H9 (cell line): ENCODE data around the gene TYRP1. TPM values are rescaled to one million over a fixed set of nuclear protein-coding genes. Genes with fewer than 3 reads are reported as not detected.

ENCODE experiments used
- DNase-seq: peaks from one replicate; pipeline ENCODE4 v3.0.0-alpha.2; 2017
- H2AFZ ChIP-seq: one replicate; pipeline ENCODE4 v1.6.1; 2013; ENCODE audit warnings: mild to moderate bottlenecking, low read length, control low read depth, moderate library complexity
- H2AK5ac ChIP-seq: 2 replicates; pipeline ENCODE4 v1.6.1; 2013; ENCODE audit warnings: low read length, control low read depth, mixed read lengths; ENCODE audit not compliant: insufficient read length
- H2BK120ac ChIP-seq: one replicate; pipeline ENCODE4 v1.6.1; 2013; ENCODE audit warnings: low read depth, mild to moderate bottlenecking, low read length, control low read depth, inconsistent platforms; ENCODE audit not compliant: poor library complexity, severe bottlenecking
- H2BK12ac ChIP-seq: 2 replicates; pipeline ENCODE4 v1.6.1; 2013; ENCODE audit warnings: low read length, control low read depth, mixed read lengths, low read depth; ENCODE audit not compliant: insufficient read length
- H2BK15ac ChIP-seq: 2 replicates; pipeline ENCODE4 v1.6.1; 2013; ENCODE audit warnings: low read depth, low read length, control low read depth
- H2BK20ac ChIP-seq: one replicate; pipeline ENCODE4 v1.6.1; 2013; ENCODE audit warnings: low read depth, mild to moderate bottlenecking, low read length, control low read depth, inconsistent platforms; ENCODE audit not compliant: poor library complexity, severe bottlenecking
- H2BK5ac ChIP-seq: 2 replicates; pipeline ENCODE4 v1.6.1; 2013; ENCODE audit warnings: low read length, control low read depth, mixed read lengths; ENCODE audit not compliant: insufficient read length
- H3K14ac ChIP-seq: 2 replicates; pipeline ENCODE4 v1.6.1; 2013; ENCODE audit warnings: low read length, control low read depth; ENCODE audit not compliant: insufficient read depth
- H3K18ac ChIP-seq: 2 replicates; pipeline ENCODE4 v1.6.1; 2013; ENCODE audit warnings: low read depth, mild to moderate bottlenecking, mixed read lengths, low read length, control low read depth; ENCODE audit not compliant: insufficient read length
- H3K23ac ChIP-seq: 2 replicates; pipeline ENCODE4 v1.6.1; 2013; ENCODE audit warnings: low read length, control low read depth, mixed read lengths, low read depth; ENCODE audit not compliant: insufficient read length
- H3K23me2 ChIP-seq: 2 replicates; pipeline ENCODE4 v1.6.1; 2013; ENCODE audit warnings: low read depth, mild to moderate bottlenecking, mixed read lengths, low read length, control low read depth; ENCODE audit not compliant: insufficient read length, poor library complexity, severe bottlenecking
- H3K27ac ChIP-seq: 2 replicates; pipeline ENCODE4 v1.5.1; 2013; ENCODE audit warnings: low read length, control low read depth, mixed read lengths, low read depth; ENCODE audit not compliant: insufficient read length
- H3K27me3 ChIP-seq: 2 replicates; pipeline ENCODE4 v1.6.1; 2013; ENCODE audit warnings: low read length, control low read depth, inconsistent platforms; ENCODE audit not compliant: insufficient read depth
- H3K4ac ChIP-seq: 2 replicates; pipeline ENCODE4 v1.6.1; 2013; ENCODE audit warnings: low read depth, mild to moderate bottlenecking, control low read depth, inconsistent platforms, low read length, moderate library complexity
- H3K4me1 ChIP-seq: 2 replicates; pipeline ENCODE4 v1.6.1; 2013; ENCODE audit warnings: low read length, control low read depth, inconsistent platforms; ENCODE audit not compliant: insufficient read depth
- H3K4me2 ChIP-seq: 2 replicates; pipeline ENCODE4 v1.6.1; 2013; ENCODE audit warnings: low read length, control low read depth, mixed read lengths; ENCODE audit not compliant: insufficient read length, insufficient read depth
- H3K56ac ChIP-seq: 2 replicates; pipeline ENCODE4 v1.6.1; 2013; ENCODE audit warnings: low read depth, mild to moderate bottlenecking, mixed read lengths, low read length, control low read depth; ENCODE audit not compliant: insufficient read length
- H3K79me1 ChIP-seq: 2 replicates; pipeline ENCODE4 v1.6.1; 2013; ENCODE audit warnings: low read depth, mild to moderate bottlenecking, moderate library complexity, low read length, control low read depth, inconsistent platforms; ENCODE audit not compliant: insufficient read depth, poor library complexity, severe bottlenecking
- H3K79me2 ChIP-seq: 2 replicates; pipeline ENCODE4 v1.6.1; 2013; ENCODE audit warnings: low read length, control low read depth, inconsistent platforms; ENCODE audit not compliant: insufficient read depth
- H3K9ac ChIP-seq: 2 replicates; pipeline ENCODE4 v1.6.1; 2013; ENCODE audit warnings: low read length, control low read depth, mixed read lengths; ENCODE audit not compliant: insufficient read length; ENCODE audit errors: extremely low read depth
- H3K9me3 ChIP-seq: one replicate; pipeline ENCODE4 v1.6.1; 2013; ENCODE audit warnings: low read depth, low read length, inconsistent platforms; ENCODE audit not compliant: control insufficient read depth
- H3T11ph ChIP-seq: one replicate; pipeline ENCODE4 v1.6.1; 2013; ENCODE audit warnings: mild to moderate bottlenecking, low read length, control low read depth, inconsistent platforms
- H4K20me1 ChIP-seq: one replicate; pipeline ENCODE4 v1.6.1; 2013; ENCODE audit not compliant: control insufficient read depth, insufficient read length, insufficient read depth
- H4K5ac ChIP-seq: 2 replicates; pipeline ENCODE4 v1.6.1; 2013; ENCODE audit warnings: low read depth, mild to moderate bottlenecking, mixed read lengths, low read length, control low read depth; ENCODE audit not compliant: insufficient read length
- H4K8ac ChIP-seq: replicated peaks from 2 replicates; pipeline ENCODE4 v1.6.1; 2013; ENCODE audit warnings: low read length, control low read depth, mixed read lengths, low read depth; ENCODE audit not compliant: insufficient read length
- H4K91ac ChIP-seq: 2 replicates; pipeline ENCODE4 v1.6.1; 2013; ENCODE audit warnings: low read depth, mild to moderate bottlenecking, moderate library complexity, mixed read lengths, low read length, control low read depth; ENCODE audit not compliant: insufficient read length
- H3K27ac Mint-ChIP-seq, 3 experiments: 2 replicates in 2 of 3; 3 replicates in 1 of 3; pipeline ENCODE4 v1.8.0; 2020 to 2021; ENCODE audit warnings: mixed read lengths in 3 of 3, mild to moderate bottlenecking in 1 of 3, moderate library complexity in 1 of 3
- H3K27me3 Mint-ChIP-seq: 2 replicates; pipeline ENCODE4 v1.8.0; 2021; ENCODE audit warnings: low read depth, mild to moderate bottlenecking, moderate library complexity, mixed read lengths
- H3K36me3 Mint-ChIP-seq, 3 experiments: 2 replicates in 2 of 3; 3 replicates in 1 of 3; pipeline ENCODE4 v1.8.0; 2020 to 2021; ENCODE audit warnings: low read depth in 3 of 3, mixed read lengths in 3 of 3; ENCODE audit not compliant: insufficient read depth in 1 of 3
- H3K4me1 Mint-ChIP-seq, 2 experiments: 2 replicates each; pipeline ENCODE4 v1.8.0; 2020; ENCODE audit warnings: mixed read lengths in 2 of 2
- H3K4me3 Mint-ChIP-seq, 2 experiments: 2 replicates in 1 of 2; 3 replicates in 1 of 2; pipeline ENCODE4 v1.8.0; 2020 to 2021; ENCODE audit warnings: mild to moderate bottlenecking in 2 of 2, mixed read lengths in 2 of 2, moderate library complexity in 1 of 2
- H3K9me3 Mint-ChIP-seq, 2 experiments: 2 replicates in 1 of 2; 3 replicates in 1 of 2; pipeline ENCODE4 v1.8.0; 2020; ENCODE audit warnings: mild to moderate bottlenecking in 2 of 2, mixed read lengths in 2 of 2, moderate library complexity in 1 of 2
- WGBS: extraction: QIAGEN DNeasy Blood & Tissue Kit; methylation state at CpG from one replicate; pipeline ENCODE4 v1.1.7; 2013; ENCODE audit warnings: missing lambda C conversion rate, low lambda C conversion rate, mixed read lengths; ENCODE audit not compliant: insufficient read length; ENCODE audit errors: extremely low coverage; 5-methylcytosine and 5-hydroxymethylcytosine counted together
- total RNA-seq: library from RNA; stranded (reverse); gene quantifications from 2 replicates; pipeline ENCODE4 v1.2.1, GENCODE V29; 2021
- TF ChIP-seq, protein P1 (sequence below): fragments of 200-600 bp; sonication (generic); conservative IDR thresholded peaks from 3 replicates; pipeline ENCODE4 v1.8.0; 2021; ENCODE audit warnings: antibody characterized with exemption, mild to moderate bottlenecking

TYRP1 gene
- total RNA-seq, 1 experiment from 2014 or later, result not detected

DNA sequence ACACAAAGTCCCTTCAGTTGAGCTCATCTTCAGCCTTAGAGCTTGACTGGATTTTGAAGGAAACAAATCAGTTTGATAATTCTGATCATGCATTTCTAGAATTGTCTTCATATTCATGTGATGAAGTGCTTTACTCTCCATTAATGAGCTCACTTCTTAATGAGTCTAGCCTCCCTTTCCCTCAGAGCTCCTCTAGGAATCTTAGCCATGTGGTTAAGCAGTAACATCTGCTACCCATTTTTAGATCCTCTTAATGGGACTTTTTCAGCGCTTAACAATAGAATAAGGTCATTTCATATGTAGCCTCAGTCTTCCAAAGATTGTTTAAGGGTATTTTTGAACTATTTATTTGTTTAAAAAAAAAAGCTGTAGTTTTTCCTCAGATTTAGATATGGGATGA lies 44.7 kb downstream of the TYRP1 start:
- no peaks in the 10 kb centered on the region for H3K4me1 Mint-ChIP-seq
- H3K9me3 Mint-ChIP-seq, result peaks cover 4 to 15% of the 10 kb centered on the region in 2 experiments; a peak in 4 of 5 replicates
- Histone ChIP-seq H3K79me1 (no peaks in the 10 kb centered on the region), H2AFZ (no peak overlapping the region), H4K8ac (no peak overlapping the region), H3K18ac (no peak overlapping the region), H3K14ac (no peak overlapping the region), H4K91ac (no peak overlapping the region), H3K79me2 (no peaks in the 10 kb centered on the region), H3K9ac (no peak overlapping the region), H3T11ph (no peak overlapping the region), H2BK15ac (no peak overlapping the region), H4K20me1 (no peaks in the 10 kb centered on the region), H3K23ac (no peak overlapping the region), H3K23me2 (no peaks in the 10 kb centered on the region), H3K4ac (no peak overlapping the region), H2BK20ac (no peak overlapping the region), H3K27ac (no peak overlapping the region), H3K9me3 (no peaks in the 10 kb centered on the region), H3K4me2 (no peak overlapping the region), H2BK12ac (no peak overlapping the region), H3K4me1 (no peaks in the 10 kb centered on the region), H3K27me3 (no peaks in the 10 kb centered on the region), H2BK120ac (no peak overlapping the region), H3K56ac (no peak overlapping the region), H2BK5ac (no peak overlapping the region), H2AK5ac (no peak overlapping the region), H4K5ac (no peak overlapping the region)
- H3K27me3 Mint-ChIP-seq, result no peaks in the 10 kb centered on the region
- no peak for DNase-seq
- peaks cover 0 to 10% (median 2%) of the 10 kb centered on the region in 3 experiments; a peak in 3 of 7 replicates for H3K36me3 Mint-ChIP-seq
- WGBS, result no CpG with 5 or more reads among the region's 1 CpG
- H3K27ac Mint-ChIP-seq, result no peak overlapping the region; a peak in 1 of 7 replicates
- TF ChIP-seq, protein P1, sequence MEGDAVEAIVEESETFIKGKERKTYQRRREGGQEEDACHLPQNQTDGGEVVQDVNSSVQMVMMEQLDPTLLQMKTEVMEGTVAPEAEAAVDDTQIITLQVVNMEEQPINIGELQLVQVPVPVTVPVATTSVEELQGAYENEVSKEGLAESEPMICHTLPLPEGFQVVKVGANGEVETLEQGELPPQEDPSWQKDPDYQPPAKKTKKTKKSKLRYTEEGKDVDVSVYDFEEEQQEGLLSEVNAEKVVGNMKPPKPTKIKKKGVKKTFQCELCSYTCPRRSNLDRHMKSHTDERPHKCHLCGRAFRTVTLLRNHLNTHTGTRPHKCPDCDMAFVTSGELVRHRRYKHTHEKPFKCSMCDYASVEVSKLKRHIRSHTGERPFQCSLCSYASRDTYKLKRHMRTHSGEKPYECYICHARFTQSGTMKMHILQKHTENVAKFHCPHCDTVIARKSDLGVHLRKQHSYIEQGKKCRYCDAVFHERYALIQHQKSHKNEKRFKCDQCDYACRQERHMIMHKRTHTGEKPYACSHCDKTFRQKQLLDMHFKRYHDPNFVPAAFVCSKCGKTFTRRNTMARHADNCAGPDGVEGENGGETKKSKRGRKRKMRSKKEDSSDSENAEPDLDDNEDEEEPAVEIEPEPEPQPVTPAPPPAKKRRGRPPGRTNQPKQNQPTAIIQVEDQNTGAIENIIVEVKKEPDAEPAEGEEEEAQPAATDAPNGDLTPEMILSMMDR, result no peak
- no peak overlapping the region for H3K4me3 Mint-ChIP-seq
